CD8-positive, alpha-beta memory T cell (primary cell): ENCODE results near the gene AOPEP. TPM values are rescaled to one million over a fixed set of nuclear protein-coding genes. Genes with fewer than 3 reads are reported as not detected.

Experiments
- CTCF ChIA-PET: fragments of 350-600 bp; sonication (Branson Sonifier 250); formaldehyde crosslinking; loops from one replicate; lab custom pipeline; 2021; ENCODE audit warnings: antibody characterized with exemption; lab: Charles Lee
- POLR2A ChIA-PET: fragments of 350-600 bp; sonication (Branson Sonifier 250); formaldehyde crosslinking; loops from one replicate; lab custom pipeline; 2021; ENCODE audit warnings: antibody characterized with exemption; lab: Charles Lee
- DNase-seq, 5 donors: peaks; one replicate each; pipeline versions ENCODE4 v3.0.0 to v3.0.0-alpha.2; 2020 to 2022; ENCODE audit warnings: mixed read lengths in 1 of 5
- H3K27ac ChIP-seq: one replicate; pipeline ENCODE4 v1.7.0; 2013; ENCODE audit warnings: low read depth, mild to moderate bottlenecking, low read length, moderate library complexity
- H3K27me3 ChIP-seq: 2 replicates; pipeline ENCODE4 v1.7.0; 2013; ENCODE audit warnings: low read length, mild to moderate bottlenecking; ENCODE audit not compliant: insufficient read depth, poor library complexity, severe bottlenecking
- H3K36me3 ChIP-seq: 2 replicates; pipeline ENCODE4 v1.7.0; 2013; ENCODE audit warnings: mild to moderate bottlenecking, low read length, moderate library complexity; ENCODE audit not compliant: insufficient read depth
- H3K4me1 ChIP-seq: 2 replicates; pipeline ENCODE4 v1.7.0; 2013; ENCODE audit warnings: mild to moderate bottlenecking, low read length, moderate library complexity; ENCODE audit not compliant: insufficient read depth
- H3K4me3 ChIP-seq: 2 replicates; pipeline ENCODE4 v1.7.0; 2013; ENCODE audit warnings: mild to moderate bottlenecking, low read length
- H3K9me3 ChIP-seq: 2 replicates; pipeline ENCODE4 v1.7.0; 2013; ENCODE audit warnings: mild to moderate bottlenecking, low read length
- H3K27ac Mint-ChIP-seq, 8 donors: one replicate each; pipeline ENCODE4 v1.8.0; 2020 to 2021; ENCODE audit warnings: mixed read lengths in 8 of 8, mild to moderate bottlenecking in 6 of 8, inconsistent platforms in 3 of 8, moderate library complexity in 3 of 8
- H3K27me3 Mint-ChIP-seq, 2 donors: one replicate each; pipeline ENCODE4 v1.8.0; 2020 to 2021; ENCODE audit warnings: mixed read lengths in 2 of 2, mild to moderate bottlenecking in 1 of 2, moderate library complexity in 1 of 2
- H3K36me3 Mint-ChIP-seq, 3 donors: one replicate each; pipeline ENCODE4 v1.8.0; 2020 to 2021; ENCODE audit warnings: mixed read lengths in 3 of 3, inconsistent platforms in 1 of 3, mild to moderate bottlenecking in 1 of 3
- H3K4me1 Mint-ChIP-seq, 3 donors: one replicate each; pipeline ENCODE4 v1.8.0; 2020 to 2021; ENCODE audit warnings: mixed read lengths in 3 of 3, inconsistent platforms in 1 of 3, mild to moderate bottlenecking in 1 of 3
- H3K4me3 Mint-ChIP-seq, 7 donors: one replicate each; pipeline ENCODE4 v1.8.0; 2020 to 2021; ENCODE audit warnings: mixed read lengths in 7 of 7, mild to moderate bottlenecking in 6 of 7, moderate library complexity in 4 of 7, inconsistent platforms in 2 of 7
- H3K9me3 Mint-ChIP-seq, 5 donors: one replicate each; pipeline ENCODE4 v1.8.0; 2020 to 2022; ENCODE audit warnings: mixed read lengths in 5 of 5, mild to moderate bottlenecking in 3 of 5, moderate library complexity in 2 of 5, inconsistent platforms in 1 of 5
- polyA plus RNA-seq: library from polyadenylated mRNA; unstranded; fragments of 300-500 nt; fragmentation: Illumina TruSeq; gene quantifications from one replicate; pipeline ENCODE4 v1.2.3, GENCODE V29; 2021
- total RNA-seq, 2 experiments: library from RNA; stranded (reverse); gene quantifications; one replicate each; pipeline ENCODE4 v1.2.3, GENCODE V29; 2021

The AOPEP gene
- total and polyA plus RNA-seq, 3 experiments from 2014 or later, result 4.2 to 7.1 (median 6.9) TPM

- no peaks in the 10 kb centered on the region for H3K9me3 Mint-ChIP-seq
- H3K4me3 Mint-ChIP-seq, result no peak overlapping the region
- ChIA-PET CTCF (no interaction called here), POLR2A (no interaction called here)
- peaks cover 6 to 19% of the 10 kb centered on the region in 2 donors for H3K27me3 Mint-ChIP-seq
- peaks cover 7% of the 10 kb centered on the region for H3K4me1 ChIP-seq
- no peaks in the 10 kb centered on the region for H3K36me3 ChIP-seq
- peaks cover 0 to 2% (median 0%) of the 10 kb centered on the region in 3 donors for H3K36me3 Mint-ChIP-seq
- H3K4me1 Mint-ChIP-seq, result peaks cover 6 to 13% (median 11%) of the 10 kb centered on the region in 3 donors
- no peak overlapping the region for H3K27ac Mint-ChIP-seq
- no peak for DNase-seq
- no peak overlapping the region for H3K27ac ChIP-seq
- H3K27me3 ChIP-seq, result peaks cover 17% of the 10 kb centered on the region
- H3K4me3 ChIP-seq, result no peak overlapping the region
- no peaks in the 10 kb centered on the region for H3K9me3 ChIP-seq
Observed at GRCh38 chr9:95044731-95045508, 318.4 kb downstream of the AOPEP start.

- H3K9me3 ChIP-seq, result no peaks in the 10 kb centered on the region
- Mint-ChIP-seq H3K4me3 (no peak overlapping the region), H3K36me3 (peaks cover 0 to 2% (median 0%) of the 10 kb centered on the region in 3 donors), H3K27ac (no peak overlapping the region), H3K4me1 (peaks cover 6 to 13% (median 11%) of the 10 kb centered on the region in 3 donors), H3K27me3 (peaks cover 6 to 21% of the 10 kb centered on the region in 2 donors), H3K9me3 (no peaks in the 10 kb centered on the region)
- CTCF ChIA-PET, result no interaction called here
- H3K4me1 ChIP-seq, result peaks cover 7% of the 10 kb centered on the region
- no peak overlapping the region for H3K27ac ChIP-seq
- H3K4me3 ChIP-seq, result no peak overlapping the region
- DNase-seq, result no peak
- POLR2A ChIA-PET, result no interaction called here
- H3K36me3 ChIP-seq, result no peaks in the 10 kb centered on the region
- peaks cover 17% of the 10 kb centered on the region for H3K27me3 ChIP-seq
Observed at GRCh38 chr9:95045751-95046150, 319.3 kb downstream of the AOPEP start.

GRCh38 chr9:95047452-95048224 lies 321.1 kb downstream of the AOPEP start:
- Histone ChIP-seq H3K27me3 (peaks cover 17% of the 10 kb centered on the region), H3K27ac (no peak overlapping the region), H3K36me3 (no peaks in the 10 kb centered on the region), H3K9me3 (no peaks in the 10 kb centered on the region), H3K4me1 (peaks cover 7% of the 10 kb centered on the region), H3K4me3 (no peak overlapping the region)
- POLR2A ChIA-PET, result no interaction called here
- Mint-ChIP-seq H3K9me3 (no peaks in the 10 kb centered on the region), H3K4me3 (peak overlapping the region in 6 of 7 donors; percentile 60 to 78 (median 76)), H3K27me3 (peaks cover 12 to 24% of the 10 kb centered on the region in 2 donors), H3K27ac (no peak overlapping the region), H3K4me1 (peaks cover 6 to 13% (median 11%) of the 10 kb centered on the region in 3 donors), H3K36me3 (peaks cover 0 to under 1% (median 0%) of the 10 kb centered on the region in 3 donors)
- CTCF ChIA-PET, result no interaction called here
- DNase-seq, result no peak

- Histone ChIP-seq H3K36me3 (no peaks in the 10 kb centered on the region), H3K4me1 (peaks cover 7% of the 10 kb centered on the region), H3K27ac (no peak overlapping the region), H3K27me3 (peaks cover 17% of the 10 kb centered on the region), H3K9me3 (no peaks in the 10 kb centered on the region), H3K4me3 (peak overlapping the region; percentile 56)
- Mint-ChIP-seq H3K27me3 (peaks cover 16 to 24% of the 10 kb centered on the region in 2 donors), H3K36me3 (peaks cover 0 to 2% (median 0%) of the 10 kb centered on the region in 3 donors), H3K27ac (peak overlapping the region in 1 of 8 donors; percentile 17), H3K4me3 (peak overlapping the region; percentile 63 to 84 (median 78)), H3K4me1 (peaks cover 6 to 13% (median 11%) of the 10 kb centered on the region in 3 donors), H3K9me3 (no peaks in the 10 kb centered on the region)
- CTCF ChIA-PET, result no interaction called here
- POLR2A ChIA-PET, result no interaction called here
- DNase-seq, result peak; percentile 15 to 60 (median 40)
Observed at GRCh38 chr9:95048225-95049087, 322.0 kb downstream of the AOPEP start.

GRCh38 chr9:95049761-95050160 lies 323.3 kb downstream of the AOPEP start:
- Mint-ChIP-seq H3K9me3 (no peaks in the 10 kb centered on the region), H3K4me3 (no peak overlapping the region), H3K36me3 (peaks cover 0 to 2% (median 0%) of the 10 kb centered on the region in 3 donors), H3K27ac (no peak overlapping the region), H3K4me1 (peaks cover 6 to 13% (median 11%) of the 10 kb centered on the region in 3 donors), H3K27me3 (peaks cover 16 to 24% of the 10 kb centered on the region in 2 donors)
- DNase-seq, result no peak
- Histone ChIP-seq H3K36me3 (no peaks in the 10 kb centered on the region), H3K9me3 (no peaks in the 10 kb centered on the region), H3K27ac (no peak overlapping the region), H3K4me1 (peaks cover 7% of the 10 kb centered on the region), H3K4me3 (no peak overlapping the region), H3K27me3 (peaks cover 17% of the 10 kb centered on the region)
- ChIA-PET CTCF (no interaction called here), POLR2A (no interaction called here)

GRCh38 chr9:95053611-95054570 lies 327.4 kb downstream of the AOPEP start:
- Histone ChIP-seq H3K4me1 (peaks cover 3% of the 10 kb centered on the region), H3K9me3 (no peaks in the 10 kb centered on the region), H3K4me3 (no peak overlapping the region), H3K36me3 (no peaks in the 10 kb centered on the region), H3K27ac (no peak overlapping the region), H3K27me3 (peaks cover 4% of the 10 kb centered on the region)
- H3K4me1 Mint-ChIP-seq, result peaks cover 2 to 4% (median 3%) of the 10 kb centered on the region in 3 donors
- H3K9me3 Mint-ChIP-seq, result no peaks in the 10 kb centered on the region
- H3K4me3 Mint-ChIP-seq, result no peak overlapping the region
- ChIA-PET POLR2A (no interaction called here), CTCF (no interaction called here)
- peaks cover 13 to 14% of the 10 kb centered on the region in 2 donors for H3K27me3 Mint-ChIP-seq
- peaks cover 0 to 2% (median 0%) of the 10 kb centered on the region in 3 donors for H3K36me3 Mint-ChIP-seq
- DNase-seq, result no peak
- H3K27ac Mint-ChIP-seq, result no peak overlapping the region

GRCh38 chr9:95055334-95055850 lies 328.9 kb downstream of the AOPEP start:
- Histone ChIP-seq H3K36me3 (no peaks in the 10 kb centered on the region), H3K9me3 (no peaks in the 10 kb centered on the region), H3K27ac (no peak overlapping the region), H3K4me1 (no peaks in the 10 kb centered on the region), H3K27me3 (no peaks in the 10 kb centered on the region), H3K4me3 (no peak overlapping the region)
- Mint-ChIP-seq H3K4me1 (no peaks in the 10 kb centered on the region), H3K27ac (no peak overlapping the region), H3K9me3 (no peaks in the 10 kb centered on the region), H3K36me3 (peaks cover 0 to 2% (median 0%) of the 10 kb centered on the region in 3 donors), H3K27me3 (peaks cover 3 to 10% of the 10 kb centered on the region in 2 donors), H3K4me3 (no peak overlapping the region)
- CTCF ChIA-PET, result no interaction called here
- POLR2A ChIA-PET, result no interaction called here
- DNase-seq, result no peak
